HEK293 (cell line): ENCODE measurements around the gene EMSY.

ENCODE experiments used
- CTCF ChIP-seq: fragments of 450-650 bp; formaldehyde crosslinking; IDR thresholded peaks from 2 replicates; pipeline ENCODE4 v1.5.1; 2016; ENCODE audit warnings: missing biosample characterization, missing genetic modification characterization
- ZNF423 ChIP-seq: fragments of 450-650 bp; formaldehyde crosslinking; IDR thresholded peaks from 2 replicates; pipeline ENCODE4 v1.5.1; 2016; ENCODE audit warnings: missing biosample characterization, missing genetic modification characterization

GRCh38 chr11:76436020-76436419, 8.8 kb upstream of the EMSY start:
- TF ChIP-seq CTCF (tag by site-specific recombination), result no peak
- TF ChIP-seq ZNF423, result no peak
